Glutamatergic neuron (in vitro differentiated cells): ENCODE measurements around the gene MTMR2. TPM values are rescaled to one million over a fixed set of nuclear protein-coding genes. Genes with fewer than 3 reads are reported as not detected.

Source experiments
- DNase-seq: peaks from one replicate; pipeline ENCODE4 v3.0.0; 2022
- H3K27ac Mint-ChIP-seq: one replicate; pipeline ENCODE4 v1.8.0; 2020; ENCODE audit warnings: mild to moderate bottlenecking, mixed read lengths, inconsistent platforms; ENCODE audit not compliant: unreplicated experiment
- H3K27me3 Mint-ChIP-seq: one replicate; pipeline ENCODE4 v1.8.0; 2020; ENCODE audit warnings: mild to moderate bottlenecking, moderate library complexity, mixed read lengths, inconsistent platforms; ENCODE audit not compliant: unreplicated experiment
- H3K36me3 Mint-ChIP-seq: one replicate; pipeline ENCODE4 v1.8.0; 2020; ENCODE audit warnings: mild to moderate bottlenecking, mixed read lengths, inconsistent platforms; ENCODE audit not compliant: unreplicated experiment
- H3K4me1 Mint-ChIP-seq: one replicate; pipeline ENCODE4 v1.8.0; 2020; ENCODE audit warnings: mild to moderate bottlenecking, low read depth, mixed read lengths, inconsistent platforms; ENCODE audit not compliant: unreplicated experiment
- H3K4me3 Mint-ChIP-seq: one replicate; pipeline ENCODE4 v1.8.0; 2020; ENCODE audit warnings: mild to moderate bottlenecking, mixed read lengths, inconsistent platforms; ENCODE audit not compliant: unreplicated experiment
- H3K9me3 Mint-ChIP-seq: one replicate; pipeline ENCODE4 v1.8.0; 2020; ENCODE audit warnings: mild to moderate bottlenecking, moderate library complexity, mixed read lengths, inconsistent platforms; ENCODE audit not compliant: unreplicated experiment
- CTCF ChIP-seq: fragments of 200-600 bp; sonication (generic); IDR thresholded peaks from one replicate; pipeline ENCODE4 v1.5.0; 2021; ENCODE audit not compliant: partially characterized antibody, unreplicated experiment
- total RNA-seq: library from RNA; stranded (reverse); fragmentation: NEBNext Ultra II Directional; extraction: Animal tissue kit (Norgen Biotek cat#: 25700); gene quantifications from one replicate; pipeline ENCODE4 v1.2.1, GENCODE V29; 2021; ENCODE audit not compliant: unreplicated experiment

Gene MTMR2
- total RNA-seq, 1 donor from 2014 or later: 47.4 TPM

GRCh38 chr11:95920460-95921105 is 3.3 kb downstream of the MTMR2 start:
- H3K4me1 Mint-ChIP-seq: peaks cover 8% of the 10 kb centered on the region
- peaks cover 11% of the 10 kb centered on the region for H3K9me3 Mint-ChIP-seq
- no peaks in the 10 kb centered on the region for H3K36me3 Mint-ChIP-seq
- TF ChIP-seq CTCF: no peak
- H3K4me3 Mint-ChIP-seq: no peak overlapping the region
- H3K27me3 Mint-ChIP-seq: peaks cover 9% of the 10 kb centered on the region
- DNase-seq: no peak
- H3K27ac Mint-ChIP-seq: no peak overlapping the region

- no peak for DNase-seq
- Mint-ChIP-seq H3K4me3 (no peak overlapping the region), H3K4me1 (peaks cover 6% of the 10 kb centered on the region), H3K27ac (no peak overlapping the region), H3K36me3 (no peaks in the 10 kb centered on the region), H3K9me3 (peaks cover 11% of the 10 kb centered on the region), H3K27me3 (peaks cover 9% of the 10 kb centered on the region)
- TF ChIP-seq CTCF: no peak
Measured at GRCh38 chr11:95919514-95919913, 4.4 kb downstream of the MTMR2 start.

- Mint-ChIP-seq H3K27me3 (peaks cover 5% of the 10 kb centered on the region), H3K36me3 (no peaks in the 10 kb centered on the region), H3K27ac (no peak overlapping the region), H3K4me3 (no peak overlapping the region), H3K4me1 (peaks cover 6% of the 10 kb centered on the region), H3K9me3 (peaks cover 5% of the 10 kb centered on the region)
- TF ChIP-seq CTCF: no peak
- DNase-seq: no peak
Measured at GRCh38 chr11:95918720-95919119, 5.2 kb downstream of the MTMR2 start.

GRCh38 chr11:95918056-95918455 is 5.9 kb downstream of the MTMR2 start:
- no peak for DNase-seq
- TF ChIP-seq CTCF: no peak
- H3K27me3 Mint-ChIP-seq: peaks cover under 1% of the 10 kb centered on the region
- peaks cover 2% of the 10 kb centered on the region for H3K9me3 Mint-ChIP-seq
- H3K27ac Mint-ChIP-seq: no peak overlapping the region
- no peak overlapping the region for H3K4me3 Mint-ChIP-seq
- H3K4me1 Mint-ChIP-seq: peaks cover 3% of the 10 kb centered on the region
- H3K36me3 Mint-ChIP-seq: no peaks in the 10 kb centered on the region

- H3K9me3 Mint-ChIP-seq: no peaks in the 10 kb centered on the region
- no peak for TF ChIP-seq CTCF
- no peak for DNase-seq
- H3K4me1 Mint-ChIP-seq: no peaks in the 10 kb centered on the region
- no peak overlapping the region for H3K4me3 Mint-ChIP-seq
- H3K27ac Mint-ChIP-seq: no peak overlapping the region
- no peaks in the 10 kb centered on the region for H3K36me3 Mint-ChIP-seq
- no peaks in the 10 kb centered on the region for H3K27me3 Mint-ChIP-seq
Measured at GRCh38 chr11:95917193-95918036, 6.5 kb downstream of the MTMR2 start.
